GM23248 (cell line): ENCODE measurements around the gene CHCHD2.

Experiments used
- EZH2 ChIP-seq: fragments of 200-600 bp; sonication (generic); IDR thresholded peaks from 2 replicates; pipeline ENCODE4 v1.6.1; 2018; ENCODE audit warnings: antibody characterized with exemption, mild to moderate bottlenecking; ENCODE audit not compliant: insufficient read depth, poor library complexity, severe bottlenecking
- EZH2phosphoT487 ChIP-seq: fragments of 200-600 bp; sonication (generic); IDR thresholded peaks from 2 replicates; pipeline ENCODE4 v1.6.1; 2018; ENCODE audit warnings: antibody characterized with exemption, moderate library complexity, mild to moderate bottlenecking, low read depth; ENCODE audit not compliant: insufficient read depth

GRCh38 chr7:56063882-56064625 is 42.2 kb downstream of the CHCHD2 start, which contains the start of gene SUMF2:
- TF ChIP-seq EZH2phosphoT487: no peak
- TF ChIP-seq EZH2: no peak
